ENCODE results near the gene ACOX3.

The ACOX3 gene

DNA sequence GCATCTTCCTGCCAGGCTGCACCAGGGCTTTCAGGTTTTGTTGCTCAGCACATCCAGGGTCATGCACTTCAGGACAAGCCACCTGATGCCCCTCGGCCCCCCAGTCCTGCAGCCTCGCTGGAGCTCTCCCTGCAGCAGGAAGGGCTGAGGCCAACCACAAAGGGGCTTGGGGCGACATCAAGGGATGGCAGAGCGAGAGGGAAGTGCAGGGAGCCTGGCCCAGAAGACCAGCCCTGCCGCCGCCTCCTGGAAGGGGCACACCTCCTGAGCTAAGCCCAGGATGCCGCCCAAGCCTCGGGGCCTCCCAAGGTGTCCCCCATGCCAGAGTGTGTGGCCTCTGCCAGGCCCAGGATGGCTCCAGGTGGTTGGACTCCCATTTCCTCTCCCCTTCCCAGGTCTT is 37.2 kb upstream of the ACOX3 start:
- no peak overlapping the region for H3K4me3 ChIP-seq (ENCODE audit: control insufficient read depth in 1 of 7, extremely low read depth in 1 of 7, insufficient read depth in 4 of 7, low read depth in 2 of 7, low read length in 6 of 7)
- 71% methylated on average over 7 of the region's 8 CpGs for WGBS (ENCODE audit: insufficient coverage)
- CTCF ChIA-PET = interaction anchor here (1.1 to 1.6 kb wide), 2 partner anchors 9 to 90 kb away, joined by 3 read pairs; no protein-coding TSS in a partner anchor
- no peaks in the 10 kb centered on the region for H3K9me3 ChIP-seq (ENCODE audit: control extremely low read depth in 1 of 5, control insufficient read depth in 4 of 5, insufficient read depth in 2 of 5, low read depth in 1 of 5, low read length in 4 of 5)
- POLR2A ChIA-PET = interaction anchor here (1.0 kb wide), 1 partner anchor 11 kb away, joined by 3 read pairs; no protein-coding TSS in a partner anchor
- no peaks in the 10 kb centered on the region for H3K27me3 ChIP-seq (replicated peaks in 2 of 5; ENCODE audit: control insufficient read depth in 4 of 5, insufficient read depth in 5 of 5, low read length in 4 of 5)
- H3K4me1 ChIP-seq (ENCODE audit: control extremely low read depth in 1 of 4, control insufficient read depth in 4 of 4, insufficient read depth in 4 of 4, low read length in 3 of 4) = no peaks in the 10 kb centered on the region
- no peak for DNase-seq
- H3K36me3 ChIP-seq (ENCODE audit: control insufficient read depth in 4 of 4, insufficient read depth in 4 of 4, low read length in 3 of 4) = peaks cover 0 to 37% (median 17%) of the 10 kb centered on the region in 4 experiments
- H3K27ac ChIP-seq (ENCODE audit: insufficient read depth in 1 of 2, low read depth in 1 of 2, low read length in 2 of 2, poor library complexity in 1 of 2, severe bottlenecking in 2 of 2) = no peak overlapping the region

DNA sequence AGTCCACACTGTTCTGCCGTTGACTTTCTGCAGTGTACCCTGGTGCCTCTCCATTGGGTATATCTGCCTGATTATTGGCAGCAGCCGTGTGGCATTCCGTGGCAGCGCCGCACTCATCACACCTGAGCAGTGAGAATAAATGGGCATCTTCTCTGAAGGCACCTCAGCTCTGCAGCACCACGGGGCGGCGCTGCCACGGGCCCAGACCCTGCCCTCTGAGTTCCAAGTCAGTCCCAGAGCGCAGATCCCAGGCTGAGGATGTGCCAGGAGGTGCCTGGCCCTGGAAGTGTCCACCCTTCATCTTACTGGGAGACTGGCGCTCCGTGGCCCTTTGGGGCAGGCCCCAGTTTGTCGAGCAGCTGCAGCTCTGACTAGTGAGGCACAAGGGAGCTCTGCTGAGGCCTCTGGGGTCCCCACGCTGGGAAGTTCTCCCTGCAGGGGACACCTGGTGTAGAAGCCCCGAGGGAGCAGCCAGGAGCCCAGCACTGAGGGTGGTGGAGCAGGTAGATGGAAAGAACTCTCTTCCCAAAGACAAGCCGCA is 36.6 kb upstream of the ACOX3 start:
- WGBS (ENCODE audit: insufficient coverage) = 93% methylated on average over 14 of the region's 16 CpGs
- Histone ChIP-seq H3K36me3 (ENCODE audit: control insufficient read depth in 4 of 4, insufficient read depth in 4 of 4, low read length in 3 of 4) (peaks cover 0 to 39% (median 19%) of the 10 kb centered on the region in 4 experiments), H3K4me1 (ENCODE audit: control extremely low read depth in 1 of 4, control insufficient read depth in 4 of 4, insufficient read depth in 4 of 4, low read length in 3 of 4) (no peaks in the 10 kb centered on the region), H3K9me3 (ENCODE audit: control extremely low read depth in 1 of 5, control insufficient read depth in 4 of 5, insufficient read depth in 2 of 5, low read depth in 1 of 5, low read length in 4 of 5) (no peaks in the 10 kb centered on the region), H3K27ac (ENCODE audit: insufficient read depth in 1 of 2, low read depth in 1 of 2, low read length in 2 of 2, poor library complexity in 1 of 2, severe bottlenecking in 2 of 2) (no peak overlapping the region), H3K27me3 (replicated peaks in 2 of 5; ENCODE audit: control insufficient read depth in 4 of 5, insufficient read depth in 5 of 5, low read length in 4 of 5) (no peaks in the 10 kb centered on the region), H3K4me3 (ENCODE audit: control insufficient read depth in 1 of 7, extremely low read depth in 1 of 7, insufficient read depth in 4 of 7, low read depth in 2 of 7, low read length in 6 of 7) (no peak overlapping the region)
- ChIA-PET POLR2A (interaction anchor here (1.0 kb wide), 1 partner anchor 11 kb away, joined by 3 read pairs; no protein-coding TSS in a partner anchor), CTCF (interaction anchor here (1.1 kb wide), 1 partner anchor 90 kb away, joined by 3 read pairs; no protein-coding TSS in a partner anchor)
- DNase-seq = no peak

DNA sequence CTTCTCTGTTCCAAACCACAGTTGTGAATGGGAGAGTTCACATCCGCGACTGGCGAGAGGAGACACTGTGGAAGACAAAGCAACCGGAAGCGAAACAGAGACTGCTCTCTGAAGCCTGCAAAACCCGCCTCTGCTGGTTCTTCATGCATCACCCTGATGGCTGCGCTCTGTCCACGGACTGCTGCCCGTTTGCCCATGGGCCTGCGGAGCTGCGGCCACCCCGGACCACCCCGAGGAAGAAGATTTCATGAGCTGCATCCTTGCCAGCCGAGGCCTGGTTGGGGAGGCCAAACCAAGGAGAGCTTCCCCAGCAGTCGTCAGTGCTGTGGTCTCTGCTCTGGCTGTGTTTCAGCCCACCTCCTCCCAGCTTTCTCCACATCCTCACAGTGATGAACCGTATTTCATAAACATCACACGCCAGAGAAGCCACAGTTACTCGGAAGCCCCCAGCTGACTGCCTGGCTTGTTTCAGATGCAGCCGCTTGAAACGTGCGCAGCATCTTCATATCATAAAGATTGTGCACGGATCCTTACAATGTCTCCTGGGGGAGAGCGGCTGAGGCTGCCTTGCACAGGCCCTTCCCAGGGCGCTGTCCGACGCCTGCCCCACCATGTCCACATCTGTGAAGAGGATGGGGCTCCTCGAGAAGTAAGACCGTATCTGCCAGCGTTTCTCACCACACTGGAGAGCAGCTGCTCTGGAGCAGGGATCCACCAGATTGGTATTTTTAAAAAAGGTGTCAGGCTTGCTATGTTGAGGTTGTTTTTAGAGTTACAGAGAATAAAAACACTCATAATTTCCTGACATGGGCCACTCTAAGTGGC is 35.4 kb upstream of the ACOX3 start:
- 97% methylated on average over 29 of the region's 29 CpGs for WGBS (ENCODE audit: insufficient coverage)
- no peak for DNase-seq
- Histone ChIP-seq H3K36me3 (ENCODE audit: control insufficient read depth in 4 of 4, insufficient read depth in 4 of 4, low read length in 3 of 4) (peaks cover 0 to 48% (median 23%) of the 10 kb centered on the region in 4 experiments), H3K4me3 (ENCODE audit: control insufficient read depth in 1 of 7, extremely low read depth in 1 of 7, insufficient read depth in 4 of 7, low read depth in 2 of 7, low read length in 6 of 7) (no peak overlapping the region), H3K27ac (ENCODE audit: insufficient read depth in 1 of 2, low read depth in 1 of 2, low read length in 2 of 2, poor library complexity in 1 of 2, severe bottlenecking in 2 of 2) (no peak overlapping the region), H3K27me3 (replicated peaks in 2 of 5; ENCODE audit: control insufficient read depth in 4 of 5, insufficient read depth in 5 of 5, low read length in 4 of 5) (no peaks in the 10 kb centered on the region), H3K4me1 (ENCODE audit: control extremely low read depth in 1 of 4, control insufficient read depth in 4 of 4, insufficient read depth in 4 of 4, low read length in 3 of 4) (no peaks in the 10 kb centered on the region), H3K9me3 (ENCODE audit: control extremely low read depth in 1 of 5, control insufficient read depth in 4 of 5, insufficient read depth in 2 of 5, low read depth in 1 of 5, low read length in 4 of 5) (no peaks in the 10 kb centered on the region)
- ChIA-PET CTCF (interaction anchor here (0.7 kb wide), 1 partner anchor 22 kb away, joined by 3 read pairs; no protein-coding TSS in a partner anchor), POLR2A (no interaction called here)

DNA sequence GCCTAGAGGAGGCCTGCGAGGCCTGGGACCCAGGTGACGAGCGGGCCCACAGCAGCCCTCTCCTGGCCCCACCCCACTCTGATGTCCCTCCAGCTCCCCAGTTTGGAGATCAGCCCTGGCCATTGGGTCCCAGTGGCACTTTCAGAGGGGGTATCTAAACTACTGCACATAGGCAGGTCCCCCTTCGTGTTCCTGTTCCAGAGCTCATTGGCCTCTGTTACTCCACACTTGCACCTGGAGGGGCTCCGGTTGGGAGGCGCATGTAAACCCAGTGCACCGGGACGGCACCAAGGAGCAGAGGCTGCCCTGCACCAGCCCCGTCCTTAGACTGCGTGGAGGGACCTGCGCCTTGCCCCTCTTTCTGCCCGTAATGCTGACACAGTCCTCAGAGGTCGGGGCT is 34.3 kb upstream of the ACOX3 start:
- Histone ChIP-seq H3K27me3 (replicated peaks in 2 of 5; ENCODE audit: control insufficient read depth in 4 of 5, insufficient read depth in 5 of 5, low read length in 4 of 5) (no peaks in the 10 kb centered on the region), H3K27ac (ENCODE audit: insufficient read depth in 1 of 2, low read depth in 1 of 2, low read length in 2 of 2, poor library complexity in 1 of 2, severe bottlenecking in 2 of 2) (no peak overlapping the region), H3K4me3 (ENCODE audit: control insufficient read depth in 1 of 7, extremely low read depth in 1 of 7, insufficient read depth in 4 of 7, low read depth in 2 of 7, low read length in 6 of 7) (no peak overlapping the region), H3K36me3 (ENCODE audit: control insufficient read depth in 4 of 4, insufficient read depth in 4 of 4, low read length in 3 of 4) (peaks cover 0 to 59% (median 28%) of the 10 kb centered on the region in 4 experiments), H3K4me1 (ENCODE audit: control extremely low read depth in 1 of 4, control insufficient read depth in 4 of 4, insufficient read depth in 4 of 4, low read length in 3 of 4) (no peaks in the 10 kb centered on the region), H3K9me3 (ENCODE audit: control extremely low read depth in 1 of 5, control insufficient read depth in 4 of 5, insufficient read depth in 2 of 5, low read depth in 1 of 5, low read length in 4 of 5) (no peaks in the 10 kb centered on the region)
- ChIA-PET POLR2A (no interaction called here), CTCF (no interaction called here)
- 99% methylated on average over 13 of the region's 13 CpGs for WGBS (ENCODE audit: insufficient coverage)
- no peak for DNase-seq

DNA sequence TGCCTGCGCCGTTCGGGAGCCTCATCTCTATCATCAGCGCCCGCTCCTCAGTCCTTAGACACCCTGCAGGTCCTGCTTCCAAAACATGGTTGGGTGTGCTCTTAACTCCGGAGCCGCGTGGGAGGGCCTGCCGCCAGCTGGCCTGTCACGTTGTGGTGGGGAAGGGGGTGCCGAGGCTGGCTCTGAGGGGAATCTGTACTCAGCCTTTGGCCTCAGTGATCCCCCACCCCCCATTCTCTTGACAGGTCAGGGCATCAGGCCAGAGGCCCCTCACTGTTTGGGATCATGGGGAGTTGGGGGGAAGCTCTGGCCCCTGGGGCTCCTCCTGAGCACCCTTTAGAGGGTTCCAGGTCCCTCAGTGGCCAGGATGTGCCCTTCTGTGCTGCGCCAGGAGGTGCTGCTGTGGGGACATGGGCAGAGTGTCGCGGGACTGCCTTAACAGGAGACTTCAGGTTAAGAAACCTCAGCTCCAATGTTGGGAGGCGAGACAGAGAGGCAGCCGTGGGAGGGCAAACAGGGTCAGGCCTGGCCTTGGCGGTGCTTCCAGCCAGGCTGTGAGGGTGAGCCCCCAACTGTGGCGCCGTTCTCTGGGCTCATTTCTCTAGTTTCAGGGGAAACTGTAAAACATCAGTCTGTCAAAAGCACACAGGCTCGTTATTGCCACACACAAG is 33.5 kb upstream of the ACOX3 start:
- Histone ChIP-seq H3K27ac (ENCODE audit: insufficient read depth in 1 of 2, low read depth in 1 of 2, low read length in 2 of 2, poor library complexity in 1 of 2, severe bottlenecking in 2 of 2) (no peak overlapping the region), H3K36me3 (ENCODE audit: control insufficient read depth in 4 of 4, insufficient read depth in 4 of 4, low read length in 3 of 4) (peaks cover 3 to 67% (median 31%) of the 10 kb centered on the region in 4 experiments), H3K9me3 (ENCODE audit: control extremely low read depth in 1 of 5, control insufficient read depth in 4 of 5, insufficient read depth in 2 of 5, low read depth in 1 of 5, low read length in 4 of 5) (no peaks in the 10 kb centered on the region), H3K4me1 (ENCODE audit: control extremely low read depth in 1 of 4, control insufficient read depth in 4 of 4, insufficient read depth in 4 of 4, low read length in 3 of 4) (no peaks in the 10 kb centered on the region), H3K27me3 (replicated peaks in 2 of 5; ENCODE audit: control insufficient read depth in 4 of 5, insufficient read depth in 5 of 5, low read length in 4 of 5) (no peaks in the 10 kb centered on the region), H3K4me3 (ENCODE audit: control insufficient read depth in 1 of 7, extremely low read depth in 1 of 7, insufficient read depth in 4 of 7, low read depth in 2 of 7, low read length in 6 of 7) (no peak overlapping the region)
- 96% methylated on average over 19 of the region's 20 CpGs for WGBS (ENCODE audit: insufficient coverage)
- DNase-seq = no peak
- ChIA-PET CTCF (no interaction called here), POLR2A (no interaction called here)

DNA sequence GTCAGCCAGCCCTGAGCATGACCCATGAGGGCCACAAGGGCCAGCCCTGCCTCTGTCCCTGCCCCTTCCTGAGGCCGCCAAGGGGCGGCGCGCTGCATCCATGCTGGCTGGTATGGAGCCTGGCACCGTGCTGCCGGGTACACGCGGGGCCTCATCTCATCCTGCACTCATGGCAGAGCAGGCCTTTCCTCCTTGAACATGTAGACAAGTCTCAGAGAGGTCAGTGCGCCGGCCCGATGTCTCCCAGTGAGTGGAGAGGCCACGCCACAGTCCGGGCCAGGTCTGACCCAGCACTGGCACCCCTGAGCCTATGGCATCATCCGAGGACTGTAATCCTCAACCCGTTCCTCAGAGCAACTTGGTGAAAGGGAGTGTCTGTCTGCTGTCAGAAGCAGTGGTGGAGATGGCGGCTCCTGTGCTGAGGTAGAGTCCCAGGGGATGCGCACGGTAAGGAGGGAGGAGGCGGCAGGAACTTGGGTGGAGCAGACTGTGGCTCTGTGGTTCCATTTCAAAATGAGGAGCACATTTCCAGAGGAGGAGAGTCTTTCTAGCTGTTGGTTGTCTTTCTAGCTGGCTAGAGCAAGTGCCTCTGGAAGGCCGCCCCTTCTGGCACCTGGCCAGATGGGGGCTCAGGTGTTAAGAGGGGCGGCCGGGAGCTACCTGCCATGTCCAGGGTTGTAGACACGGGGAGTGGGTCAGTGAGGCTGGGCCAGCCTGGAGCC is 32.8 kb upstream of the ACOX3 start:
- Histone ChIP-seq H3K4me1 (ENCODE audit: control extremely low read depth in 1 of 4, control insufficient read depth in 4 of 4, insufficient read depth in 4 of 4, low read length in 3 of 4) (no peaks in the 10 kb centered on the region), H3K9me3 (ENCODE audit: control extremely low read depth in 1 of 5, control insufficient read depth in 4 of 5, insufficient read depth in 2 of 5, low read depth in 1 of 5, low read length in 4 of 5) (no peaks in the 10 kb centered on the region), H3K27me3 (replicated peaks in 2 of 5; ENCODE audit: control insufficient read depth in 4 of 5, insufficient read depth in 5 of 5, low read length in 4 of 5) (no peaks in the 10 kb centered on the region), H3K27ac (ENCODE audit: insufficient read depth in 1 of 2, low read depth in 1 of 2, low read length in 2 of 2, poor library complexity in 1 of 2, severe bottlenecking in 2 of 2) (no peak overlapping the region), H3K36me3 (ENCODE audit: control insufficient read depth in 4 of 4, insufficient read depth in 4 of 4, low read length in 3 of 4) (peaks cover 3 to 73% (median 32%) of the 10 kb centered on the region in 4 experiments), H3K4me3 (ENCODE audit: control insufficient read depth in 1 of 7, extremely low read depth in 1 of 7, insufficient read depth in 4 of 7, low read depth in 2 of 7, low read length in 6 of 7) (no peak overlapping the region)
- CTCF ChIA-PET = interaction anchor here (1.0 kb wide), 1 partner anchor 20 kb away, joined by 3 read pairs; no protein-coding TSS in a partner anchor
- WGBS (ENCODE audit: insufficient coverage) = 93% methylated on average over 14 of the region's 23 CpGs
- DNase-seq = no peak
- POLR2A ChIA-PET = no interaction called here
